ENCODE measurements around the gene DDAH1.

DNA sequence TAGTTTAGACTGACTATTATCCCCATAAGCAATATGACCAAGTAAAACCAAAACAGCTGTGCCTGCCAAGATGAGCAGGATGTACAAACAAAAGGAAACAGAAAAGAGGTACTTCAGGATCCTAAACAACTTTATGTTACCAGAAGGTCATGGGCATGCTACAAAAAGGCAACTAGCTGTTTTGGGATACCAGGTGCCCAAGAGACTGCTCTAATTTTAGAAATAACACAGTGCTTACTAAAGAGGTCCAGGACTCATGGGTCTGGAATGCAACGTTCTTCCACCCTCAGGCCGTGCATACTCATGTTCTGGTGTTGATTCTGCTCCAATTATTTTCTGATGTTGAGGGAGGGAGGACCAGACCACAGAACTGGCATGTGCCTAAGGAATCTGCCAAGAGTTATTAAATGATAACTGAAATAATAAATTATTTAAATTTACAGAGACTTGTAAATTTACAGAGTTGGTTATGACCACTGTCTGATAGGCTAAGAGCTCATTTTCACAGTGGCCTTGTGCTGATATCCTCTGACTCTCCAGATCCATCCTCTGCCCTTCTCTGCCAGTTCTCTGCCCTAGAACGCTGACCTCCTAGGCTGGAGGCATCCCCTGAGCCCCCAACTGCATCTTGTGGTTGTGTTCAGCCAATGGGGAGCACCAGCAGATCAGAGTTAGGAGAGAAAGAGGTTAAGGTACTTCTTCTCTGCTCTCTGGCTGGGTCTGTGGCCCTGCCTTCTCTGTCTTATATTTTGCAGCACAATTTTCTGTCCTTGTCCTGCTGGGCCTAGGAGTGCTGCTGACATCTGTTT is 150.9 kb downstream of the DDAH1 start:
- no peak for TF ChIP-seq POLR2A (IDR thresholded peaks at IDR 0.05)
- no peak for TF ChIP-seq CTCF (IDR thresholded peaks at IDR 0.05)
